OCI-LY7 (cell line): Measurements from ENCODE around the gene UNG. TPM values are rescaled to one million over a fixed set of nuclear protein-coding genes. Genes with fewer than 3 reads are reported as not detected.

Source experiments
- BruUV-seq: library from RNA; stranded (reverse); fragments of 400-500 nt; replicated peaks from 2 replicates; lab custom pipeline; 2021; lab: Mats Ljungman, UMichigan
- CTCF ChIA-PET: fragments of 300-600 bp; sonication (Branson Sonifier 250); formaldehyde crosslinking; loops from one replicate; lab custom pipeline; 2022; ENCODE audit warnings: antibody characterized with exemption; ENCODE audit not compliant: unreplicated experiment; lab: Charles Lee
- POLR2A ChIA-PET: fragments of 300-600 bp; sonication (Branson Sonifier 250); formaldehyde crosslinking; loops from one replicate; lab custom pipeline; 2022; ENCODE audit warnings: antibody characterized with exemption; lab: Charles Lee
- DNase-seq: peaks from one replicate; pipeline ENCODE4 v3.0.0-alpha.2; 2015; ENCODE audit warnings: low spot score
- H2AFZ ChIP-seq: fragments of 200-600 bp; sonication (generic), shearing (Covaris generic); 2 replicates; pipeline ENCODE4 v1.6.1; 2014; ENCODE audit warnings: mild to moderate bottlenecking, antibody characterized with exemption, low read length, moderate library complexity
- H3K27ac ChIP-seq: fragments of 200-600 bp; sonication (generic); 2 replicates; pipeline ENCODE4 v1.5.1; 2014; ENCODE audit warnings: mixed run types, low read depth, mild to moderate bottlenecking, moderate library complexity, low read length, inconsistent platforms; ENCODE audit not compliant: poor library complexity, severe bottlenecking
- H3K36me3 ChIP-seq: fragments of 200-600 bp; sonication (generic); 2 replicates; pipeline ENCODE4 v1.6.1; 2014; ENCODE audit warnings: mild to moderate bottlenecking, antibody characterized with exemption, low read length, moderate library complexity, mixed read lengths; ENCODE audit not compliant: insufficient read depth
- H3K4me1 ChIP-seq: fragments of 200-600 bp; sonication (generic); 2 replicates; pipeline ENCODE4 v1.5.1; 2014; ENCODE audit warnings: mild to moderate bottlenecking, low read length; ENCODE audit not compliant: insufficient read depth, poor library complexity, severe bottlenecking
- H3K4me2 ChIP-seq: fragments of 200-600 bp; sonication (generic); 2 replicates; pipeline ENCODE4 v1.6.1; 2014; ENCODE audit warnings: mild to moderate bottlenecking, low read length
- H3K4me3 ChIP-seq: fragments of 200-600 bp; sonication (generic); 2 replicates; pipeline ENCODE4 v1.5.1; 2014; ENCODE audit warnings: mild to moderate bottlenecking, low read depth, low read length; ENCODE audit not compliant: poor library complexity, severe bottlenecking
- H3K79me2 ChIP-seq: fragments of 200-600 bp; sonication (generic); 2 replicates; pipeline ENCODE4 v1.6.1; 2016; ENCODE audit warnings: low read depth, mild to moderate bottlenecking, low read length, moderate library complexity, mixed read lengths; ENCODE audit not compliant: insufficient read depth
- H3K9me2 ChIP-seq: fragments of 200-600 bp; sonication (generic); 2 replicates; pipeline ENCODE4 v1.6.1; 2016; ENCODE audit warnings: mild to moderate bottlenecking, low read length, mixed read lengths; ENCODE audit not compliant: insufficient read depth
- H3K9me3 ChIP-seq: fragments of 200-600 bp; sonication (generic); 2 replicates; pipeline ENCODE4 v1.6.1; 2014; ENCODE audit warnings: mild to moderate bottlenecking, mixed run types, low read length, mixed read lengths
- H4K20me1 ChIP-seq: fragments of 200-600 bp; sonication (generic); 2 replicates; pipeline ENCODE4 v1.6.1; 2014; ENCODE audit warnings: mild to moderate bottlenecking, antibody characterized with exemption, low read length, moderate library complexity, mixed read lengths; ENCODE audit not compliant: insufficient read depth
- CTCF ChIP-seq: fragments of 200-600 bp; sonication (generic); conservative IDR thresholded peaks from 2 replicates; pipeline ENCODE4 v1.5.1; 2014; ENCODE audit warnings: mild to moderate bottlenecking, antibody characterized with exemption, low read length, moderate library complexity, mixed read lengths
- EZH2phosphoT487 ChIP-seq: fragments of 200-600 bp; sonication (generic); IDR thresholded peaks from 2 replicates; pipeline ENCODE4 v1.6.1; 2018; ENCODE audit warnings: low read depth, borderline replicate concordance, mild to moderate bottlenecking, mixed run types, antibody characterized with exemption, low read length, moderate library complexity, mixed read lengths
- intact Hi-C: fragments of 100-400 bp; cut with micrococcal nuclease; formaldehyde crosslinking; loops from one replicate; pipeline ENCODE4 v1.10.0; 2022; ENCODE audit not compliant: unreplicated experiment
- total RNA-seq, 2 experiments: library from RNA; depleted of rRNA in 1 of 2; stranded (reverse); fragments of >200 nt in 1 of 2; shearing (Covaris generic) in 1 of 2; gene quantifications; 2 replicates each; pipeline ENCODE4 v1.2.3, GENCODE V29; 2014 to 2022

Gene UNG
- total RNA-seq, 2 experiments from 2014 or later = 60.6 to 84.1 TPM

DNA sequence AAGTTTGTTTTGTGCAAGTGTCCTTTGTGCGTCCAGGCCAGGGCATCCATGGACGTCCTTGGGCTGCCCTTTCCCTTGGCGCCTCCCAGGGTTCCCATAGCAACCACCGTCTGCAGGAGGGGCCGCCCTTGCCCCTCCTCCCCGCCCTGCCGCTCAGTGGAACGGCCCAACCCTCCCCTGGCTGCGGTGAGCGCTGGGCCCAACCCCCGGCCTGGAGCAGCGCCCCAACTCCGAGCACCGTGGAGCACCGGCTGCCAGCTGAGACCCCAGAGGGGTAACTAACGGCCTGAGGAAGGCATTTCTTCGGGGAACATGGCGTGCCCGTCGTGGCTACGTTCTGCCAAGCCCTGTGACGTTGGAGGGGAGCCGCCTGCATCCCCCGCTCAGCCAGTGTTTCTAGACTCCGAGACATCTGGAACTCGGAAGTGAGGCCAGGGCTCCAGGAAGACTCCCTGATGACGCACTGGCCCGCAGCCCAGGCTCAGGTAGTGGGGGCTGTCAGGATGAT lies 13.6 kb downstream of the UNG start:
- no peak overlapping the region for H3K4me3 ChIP-seq
- H3K36me3 ChIP-seq = peaks cover 63% of the 10 kb centered on the region
- no peaks in the 10 kb centered on the region for H3K9me2 ChIP-seq
- H4K20me1 ChIP-seq = no peaks in the 10 kb centered on the region
- no peak for DNase-seq
- TF ChIP-seq EZH2phosphoT487 (no peak), CTCF (no peak)
- CTCF ChIA-PET = interaction anchor here (1.1 kb wide), 1 partner anchor 40 kb away, joined by 3 read pairs; no protein-coding TSS in a partner anchor
- no peak overlapping the region for H3K27ac ChIP-seq
- H3K79me2 ChIP-seq = no peaks in the 10 kb centered on the region
- no peak overlapping the region for H2AFZ ChIP-seq
- H3K9me3 ChIP-seq = no peaks in the 10 kb centered on the region
- intact Hi-C loops = loop anchor here (5.0 kb wide), 1 partner anchor 276 kb away; no protein-coding TSS in a partner anchor
- no TSS peak for BruUV-seq
- H3K4me2 ChIP-seq = no peak overlapping the region
- POLR2A ChIA-PET = interaction anchor here (1.1 kb wide), 1 partner anchor 12 kb away, joined by 5 read pairs; no protein-coding TSS in a partner anchor
- H3K4me1 ChIP-seq = peaks cover 7% of the 10 kb centered on the region

DNA sequence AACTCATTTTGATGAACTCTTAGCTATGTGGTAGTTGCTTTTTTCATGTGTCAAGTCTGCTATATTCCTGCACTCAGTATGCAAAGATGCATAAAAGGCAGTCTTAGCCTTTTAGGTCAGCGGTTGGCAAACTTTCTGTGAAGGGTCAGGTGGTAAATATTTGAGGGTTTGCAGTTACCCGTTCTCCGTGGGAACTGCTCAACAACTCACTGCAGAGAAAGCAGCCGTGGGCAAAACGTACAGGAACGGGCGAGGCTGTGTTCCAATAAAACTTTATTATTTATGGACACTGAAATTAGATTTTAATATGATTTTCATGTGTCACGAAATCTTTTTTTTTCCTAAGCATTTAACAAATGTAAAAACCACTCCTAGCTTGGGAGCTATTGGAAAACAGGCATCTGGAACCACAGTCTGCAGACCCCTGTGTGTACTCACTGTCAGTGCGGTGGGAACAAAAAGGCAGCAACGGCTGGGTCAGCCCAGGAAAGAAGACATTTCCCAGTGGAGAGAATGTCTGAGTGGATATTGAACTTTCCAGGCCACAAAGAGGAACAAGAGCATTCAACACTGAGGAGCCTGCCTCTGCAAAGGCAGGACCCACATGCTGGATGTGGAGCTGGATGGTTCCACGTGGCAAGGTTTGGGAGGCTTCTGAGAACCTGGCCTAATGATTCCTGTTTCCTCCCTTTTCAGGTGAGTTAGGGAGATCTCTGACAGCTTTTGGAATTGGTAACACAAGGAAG lies 15.5 kb downstream of the UNG start:
- no peak for DNase-seq
- H3K79me2 ChIP-seq = no peaks in the 10 kb centered on the region
- H2AFZ ChIP-seq = no peak overlapping the region
- TF ChIP-seq CTCF (no peak), EZH2phosphoT487 (no peak)
- no peak overlapping the region for H3K4me2 ChIP-seq
- no peak overlapping the region for H3K27ac ChIP-seq
- no peaks in the 10 kb centered on the region for H4K20me1 ChIP-seq
- no TSS peak for BruUV-seq
- no peaks in the 10 kb centered on the region for H3K9me2 ChIP-seq
- H3K4me1 ChIP-seq = peaks cover 7% of the 10 kb centered on the region
- ChIA-PET POLR2A (interaction anchor here (0.6 to 1.4 kb wide), 6 partner anchors 10 to 1258 kb away, joined by 3 to 6 read pairs (median 5); no protein-coding TSS in a partner anchor), CTCF (no interaction called here)
- H3K4me3 ChIP-seq = no peak overlapping the region
- H3K36me3 ChIP-seq = peaks cover 46% of the 10 kb centered on the region
- intact Hi-C loops = loop anchor here (5.0 kb wide), 1 partner anchor 274 kb away; no protein-coding TSS in a partner anchor
- H3K9me3 ChIP-seq = no peaks in the 10 kb centered on the region
